ENCODE measurements around the gene RYR2.

The RYR2 gene

GRCh38 chr1:237701534-237701933 is 659.5 kb downstream of the RYR2 start:
- H3K4me3 ChIP-seq (ENCODE audit: low read depth, low read length) = no peak overlapping the region
- no peak overlapping the region for H3K14ac ChIP-seq (ENCODE audit: low read length)
- no peak overlapping the region for H2BK120ac ChIP-seq (ENCODE audit: insufficient read depth, low read length, poor library complexity)
- no peak overlapping the region for H2BK12ac ChIP-seq (ENCODE audit: low read length)
- H2AFZ ChIP-seq (ENCODE audit: insufficient read depth, low read length, poor library complexity) = no peak overlapping the region
- H3K36me3 ChIP-seq (ENCODE audit: control insufficient read depth in 1 of 2, insufficient read depth in 2 of 2, low read length in 2 of 2) = no peaks in the 10 kb centered on the region
- H3K79me1 ChIP-seq (ENCODE audit: low read length) = no peaks in the 10 kb centered on the region
- no peak overlapping the region for H3K27ac ChIP-seq (ENCODE audit: low read depth, low read length)
- H3K4me1 ChIP-seq (ENCODE audit: control insufficient read depth in 1 of 2, insufficient read depth in 2 of 2, low read length in 2 of 2) = peaks cover 0 to 2% of the 10 kb centered on the region in 2 experiments
- H3K4me2 ChIP-seq (ENCODE audit: low read length) = no peak overlapping the region
- DNase-seq = no peak
- no peak overlapping the region for H4K12ac ChIP-seq (ENCODE audit: low read depth, low read length)
- H4K91ac ChIP-seq (ENCODE audit: low read depth, low read length) = no peak overlapping the region
- no peaks in the 10 kb centered on the region for H3K79me2 ChIP-seq (ENCODE audit: control insufficient read depth, insufficient read depth, low read length, poor library complexity)
- no peak overlapping the region for H3K18ac ChIP-seq (ENCODE audit: low read length)
- H2BK5ac ChIP-seq (ENCODE audit: low read depth, low read length, poor library complexity) = no peak overlapping the region
- H3K27me3 ChIP-seq (ENCODE audit: insufficient read depth, low read length) = no peaks in the 10 kb centered on the region
- H4K8ac ChIP-seq (ENCODE audit: low read depth, low read length) = no peak overlapping the region
- WGBS (ENCODE audit: extremely low coverage, insufficient coverage, insufficient read length) = no CpG with 5 or more reads among the region's 2 CpGs
- H2AK5ac ChIP-seq (ENCODE audit: low read length) = no peak overlapping the region
- H3K9me3 ChIP-seq (ENCODE audit: insufficient read depth, low read depth, low read length) = no peaks in the 10 kb centered on the region
- H3K9ac ChIP-seq (ENCODE audit: low read length) = no peak overlapping the region
- H3K4ac ChIP-seq (ENCODE audit: low read depth, low read length) = no peak overlapping the region
- H3K23ac ChIP-seq (ENCODE audit: low read length) = no peak overlapping the region

- Histone ChIP-seq H4K8ac (ENCODE audit: low read depth, low read length) (no peak overlapping the region), H2AFZ (ENCODE audit: insufficient read depth, low read length, poor library complexity) (no peak overlapping the region), H3K4me1 (ENCODE audit: control insufficient read depth in 1 of 2, insufficient read depth in 2 of 2, low read length in 2 of 2) (no peaks in the 10 kb centered on the region), H3K4me2 (ENCODE audit: low read length) (no peak overlapping the region), H2AK5ac (ENCODE audit: low read length) (no peak overlapping the region), H3K27me3 (ENCODE audit: insufficient read depth, low read length) (no peaks in the 10 kb centered on the region), H3K23ac (ENCODE audit: low read length) (no peak overlapping the region), H3K79me2 (ENCODE audit: control insufficient read depth, insufficient read depth, low read length, poor library complexity) (no peaks in the 10 kb centered on the region), H3K18ac (ENCODE audit: low read length) (no peak overlapping the region), H3K27ac (ENCODE audit: low read depth, low read length) (no peak overlapping the region), H4K12ac (ENCODE audit: low read depth, low read length) (no peak overlapping the region), H3K79me1 (ENCODE audit: low read length) (no peaks in the 10 kb centered on the region), H2BK5ac (ENCODE audit: low read depth, low read length, poor library complexity) (no peak overlapping the region), H3K36me3 (ENCODE audit: control insufficient read depth in 1 of 2, insufficient read depth in 2 of 2, low read length in 2 of 2) (no peaks in the 10 kb centered on the region), H3K14ac (ENCODE audit: low read length) (no peak overlapping the region), H2BK120ac (ENCODE audit: insufficient read depth, low read length, poor library complexity) (no peak overlapping the region), H4K91ac (ENCODE audit: low read depth, low read length) (no peak overlapping the region), H3K4ac (ENCODE audit: low read depth, low read length) (no peak overlapping the region), H2BK12ac (ENCODE audit: low read length) (no peak overlapping the region), H3K9me3 (ENCODE audit: insufficient read depth, low read depth, low read length) (no peaks in the 10 kb centered on the region), H3K4me3 (ENCODE audit: low read depth, low read length) (no peak overlapping the region), H3K9ac (ENCODE audit: low read length) (no peak overlapping the region)
- DNase-seq = no peak
- WGBS (ENCODE audit: extremely low coverage, insufficient coverage, insufficient read length) = no CpG with 5 or more reads among the region's 2 CpGs
Observed at GRCh38 chr1:237702161-237702560, 660.2 kb downstream of the RYR2 start.

GRCh38 chr1:237705462-237705861 is 663.5 kb downstream of the RYR2 start:
- no peak overlapping the region for H2BK12ac ChIP-seq (ENCODE audit: low read length)
- no peak overlapping the region for H3K4me3 ChIP-seq (ENCODE audit: low read depth, low read length)
- no peak overlapping the region for H4K8ac ChIP-seq (ENCODE audit: low read depth, low read length)
- no peak overlapping the region for H3K27ac ChIP-seq (ENCODE audit: low read depth, low read length)
- H2AFZ ChIP-seq (ENCODE audit: insufficient read depth, low read length, poor library complexity) = no peak overlapping the region
- H3K4me1 ChIP-seq (ENCODE audit: control insufficient read depth in 1 of 2, insufficient read depth in 2 of 2, low read length in 2 of 2) = no peaks in the 10 kb centered on the region
- H4K12ac ChIP-seq (ENCODE audit: low read depth, low read length) = no peak overlapping the region
- no peak overlapping the region for H3K4ac ChIP-seq (ENCODE audit: low read depth, low read length)
- H3K23ac ChIP-seq (ENCODE audit: low read length) = no peak overlapping the region
- DNase-seq = no peak
- H2BK120ac ChIP-seq (ENCODE audit: insufficient read depth, low read length, poor library complexity) = no peak overlapping the region
- WGBS (ENCODE audit: extremely low coverage, insufficient coverage, insufficient read length) = no CpG with 5 or more reads among the region's 4 CpGs
- no peak overlapping the region for H3K14ac ChIP-seq (ENCODE audit: low read length)
- no peak overlapping the region for H3K18ac ChIP-seq (ENCODE audit: low read length)
- no peak overlapping the region for H2BK5ac ChIP-seq (ENCODE audit: low read depth, low read length, poor library complexity)
- H3K27me3 ChIP-seq (ENCODE audit: insufficient read depth, low read length) = no peaks in the 10 kb centered on the region
- H3K9me3 ChIP-seq (ENCODE audit: insufficient read depth, low read depth, low read length) = no peaks in the 10 kb centered on the region
- H3K79me2 ChIP-seq (ENCODE audit: control insufficient read depth, insufficient read depth, low read length, poor library complexity) = no peaks in the 10 kb centered on the region
- H3K4me2 ChIP-seq (ENCODE audit: low read length) = no peak overlapping the region
- H3K9ac ChIP-seq (ENCODE audit: low read length) = no peak overlapping the region
- no peak overlapping the region for H2AK5ac ChIP-seq (ENCODE audit: low read length)
- no peaks in the 10 kb centered on the region for H3K79me1 ChIP-seq (ENCODE audit: low read length)
- H4K91ac ChIP-seq (ENCODE audit: low read depth, low read length) = no peak overlapping the region
- no peaks in the 10 kb centered on the region for H3K36me3 ChIP-seq (ENCODE audit: control insufficient read depth in 1 of 2, insufficient read depth in 2 of 2, low read length in 2 of 2)

GRCh38 chr1:237709355-237709754 is 667.4 kb downstream of the RYR2 start:
- Histone ChIP-seq H3K18ac (ENCODE audit: low read length) (no peak overlapping the region), H3K14ac (ENCODE audit: low read length) (no peak overlapping the region), H3K27me3 (ENCODE audit: insufficient read depth, low read length) (no peaks in the 10 kb centered on the region), H3K36me3 (ENCODE audit: control insufficient read depth in 1 of 2, insufficient read depth in 2 of 2, low read length in 2 of 2) (no peaks in the 10 kb centered on the region), H3K9ac (ENCODE audit: low read length) (no peak overlapping the region), H3K23ac (ENCODE audit: low read length) (no peak overlapping the region), H3K4me1 (ENCODE audit: control insufficient read depth in 1 of 2, insufficient read depth in 2 of 2, low read length in 2 of 2) (peaks cover 0 to 4% of the 10 kb centered on the region in 2 experiments), H4K12ac (ENCODE audit: low read depth, low read length) (no peak overlapping the region), H3K4me2 (ENCODE audit: low read length) (no peak overlapping the region), H3K4me3 (ENCODE audit: low read depth, low read length) (no peak overlapping the region), H3K79me1 (ENCODE audit: low read length) (no peaks in the 10 kb centered on the region), H2AFZ (ENCODE audit: insufficient read depth, low read length, poor library complexity) (no peak overlapping the region), H3K27ac (ENCODE audit: low read depth, low read length) (no peak overlapping the region), H3K4ac (ENCODE audit: low read depth, low read length) (no peak overlapping the region), H2BK12ac (ENCODE audit: low read length) (no peak overlapping the region), H2BK120ac (ENCODE audit: insufficient read depth, low read length, poor library complexity) (no peak overlapping the region), H3K9me3 (ENCODE audit: insufficient read depth, low read depth, low read length) (no peaks in the 10 kb centered on the region), H3K79me2 (ENCODE audit: control insufficient read depth, insufficient read depth, low read length, poor library complexity) (no peaks in the 10 kb centered on the region), H2BK5ac (ENCODE audit: low read depth, low read length, poor library complexity) (no peak overlapping the region), H2AK5ac (ENCODE audit: low read length) (no peak overlapping the region), H4K91ac (ENCODE audit: low read depth, low read length) (no peak overlapping the region), H4K8ac (ENCODE audit: low read depth, low read length) (no peak overlapping the region)
- WGBS (ENCODE audit: extremely low coverage, insufficient coverage, insufficient read length) = no CpG with 5 or more reads among the region's 3 CpGs
- no peak for DNase-seq
